Measurements from ENCODE around the gene UVRAG.

Gene UVRAG

GRCh38 chr11:75903276-75903675, 88.3 kb downstream of the UVRAG start:
- no peaks in the 10 kb centered on the region for H3K9me3 ChIP-seq (ENCODE audit: insufficient read depth, low read length)
- peaks cover 71% of the 10 kb centered on the region for H3K79me2 ChIP-seq (ENCODE audit: insufficient read depth, low read length)
- no peak overlapping the region for H2AFZ ChIP-seq (ENCODE audit: low read depth, low read length, severe bottlenecking)
- no peaks in the 10 kb centered on the region for H3F3A ChIP-seq (ENCODE audit: insufficient read depth)
- no peaks in the 10 kb centered on the region for H3K36me3 ChIP-seq (ENCODE audit: low read length)
- no peaks in the 10 kb centered on the region for H3K27me3 ChIP-seq (ENCODE audit: low read length)
- H3K9ac ChIP-seq (ENCODE audit: low read length) = no peak overlapping the region
- H3K4me3 ChIP-seq (ENCODE audit: insufficient read depth, low read length, poor library complexity, severe bottlenecking) = no peak overlapping the region
- no peaks in the 10 kb centered on the region for H3K9me2 ChIP-seq (replicated peaks; ENCODE audit: insufficient read depth, low read length)
- H3K4me2 ChIP-seq (ENCODE audit: low read depth, low read length, poor library complexity, severe bottlenecking) = no peak overlapping the region
- H3K27ac ChIP-seq (ENCODE audit: low read depth, low read length) = no peak overlapping the region
- peaks cover 5% of the 10 kb centered on the region; the same call in 1 of the 2 replicates for H4K20me1 ChIP-seq (ENCODE audit: low read depth, low read length)
- TF ChIP-seq CTCF (IDR thresholded peaks at IDR 0.05; ENCODE audit: insufficient read depth, low read length, poor library complexity, severe bottlenecking) = no peak
- TF ChIP-seq EZH2phosphoT487 (conservative IDR thresholded peaks at IDR 0.05; ENCODE audit: low read length) = no peak

DNA sequence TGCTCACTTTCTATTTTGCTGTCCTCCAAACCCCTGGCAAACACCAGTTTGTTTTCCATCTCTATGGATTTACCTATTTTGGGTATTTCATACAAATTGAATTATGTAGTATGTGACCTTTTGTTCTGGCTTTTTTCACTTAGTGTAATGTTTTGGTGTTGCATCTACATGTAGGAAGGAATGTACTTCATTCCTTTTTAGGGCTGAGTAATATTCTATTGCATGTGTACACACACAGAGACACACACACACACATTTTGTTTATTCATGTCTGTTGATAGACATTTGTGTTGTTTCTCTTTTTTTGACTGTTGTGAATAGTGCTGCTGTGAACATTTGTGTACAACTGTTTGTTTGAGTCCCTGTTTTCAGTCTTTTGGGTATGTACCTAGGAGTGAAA, 90.4 kb downstream of the UVRAG start:
- Histone ChIP-seq H3K9ac (ENCODE audit: low read length) (no peak overlapping the region), H3K27me3 (ENCODE audit: low read length) (no peaks in the 10 kb centered on the region), H3K4me3 (ENCODE audit: insufficient read depth, low read length, poor library complexity, severe bottlenecking) (no peak overlapping the region), H3K9me3 (ENCODE audit: insufficient read depth, low read length) (no peaks in the 10 kb centered on the region), H4K20me1 (ENCODE audit: low read depth, low read length) (peaks cover 5% of the 10 kb centered on the region; the same call in 1 of the 2 replicates), H3K4me2 (ENCODE audit: low read depth, low read length, poor library complexity, severe bottlenecking) (no peak overlapping the region), H3K9me2 (replicated peaks; ENCODE audit: insufficient read depth, low read length) (no peaks in the 10 kb centered on the region), H3F3A (ENCODE audit: insufficient read depth) (no peaks in the 10 kb centered on the region), H3K79me2 (ENCODE audit: insufficient read depth, low read length) (peaks cover 82% of the 10 kb centered on the region), H3K27ac (ENCODE audit: low read depth, low read length) (no peak overlapping the region), H3K36me3 (ENCODE audit: low read length) (no peaks in the 10 kb centered on the region), H2AFZ (ENCODE audit: low read depth, low read length, severe bottlenecking) (no peak overlapping the region)
- TF ChIP-seq CTCF (IDR thresholded peaks at IDR 0.05; ENCODE audit: insufficient read depth, low read length, poor library complexity, severe bottlenecking) (no peak), EZH2phosphoT487 (conservative IDR thresholded peaks at IDR 0.05; ENCODE audit: low read length) (no peak)

- no peak overlapping the region for H3K4me2 ChIP-seq (ENCODE audit: low read depth, low read length, poor library complexity, severe bottlenecking)
- H2AFZ ChIP-seq (ENCODE audit: low read depth, low read length, severe bottlenecking) = no peak overlapping the region
- no peaks in the 10 kb centered on the region for H3K9me2 ChIP-seq (replicated peaks; ENCODE audit: insufficient read depth, low read length)
- no peak overlapping the region for H3K27ac ChIP-seq (ENCODE audit: low read depth, low read length)
- H3K27me3 ChIP-seq (ENCODE audit: low read length) = no peaks in the 10 kb centered on the region
- H3K36me3 ChIP-seq (ENCODE audit: low read length) = peaks cover 11% of the 10 kb centered on the region; the same call in 1 of the 2 replicates
- no peaks in the 10 kb centered on the region for H3K9me3 ChIP-seq (ENCODE audit: insufficient read depth, low read length)
- H4K20me1 ChIP-seq (ENCODE audit: low read depth, low read length) = peaks cover 5% of the 10 kb centered on the region; the same call in 1 of the 2 replicates
- H3F3A ChIP-seq (ENCODE audit: insufficient read depth) = no peaks in the 10 kb centered on the region
- peaks cover 83% of the 10 kb centered on the region for H3K79me2 ChIP-seq (ENCODE audit: insufficient read depth, low read length)
- no peak overlapping the region for H3K4me3 ChIP-seq (ENCODE audit: insufficient read depth, low read length, poor library complexity, severe bottlenecking)
- no peak for TF ChIP-seq CTCF (IDR thresholded peaks at IDR 0.05; ENCODE audit: insufficient read depth, low read length, poor library complexity, severe bottlenecking)
- TF ChIP-seq EZH2phosphoT487 (conservative IDR thresholded peaks at IDR 0.05; ENCODE audit: low read length) = no peak
- no peak overlapping the region for H3K9ac ChIP-seq (ENCODE audit: low read length)
Observed at GRCh38 chr11:75907906-75908527, 93.0 kb downstream of the UVRAG start.
